Heart right ventricle (tissue), 16 donors: ENCODE measurements around the gene THSD7A. TPM values are rescaled to one million over a fixed set of nuclear protein-coding genes. Genes with fewer than 3 reads are reported as not detected.

Experiments used
- ATAC-seq, 8 donors: fragments of 200-7000 bp; cut with Tn5 transposase; one replicate each; pipeline ENCODE4 v1.9.1; 2020; ENCODE audit warnings: mild to moderate bottlenecking in 8 of 8, moderate library complexity in 8 of 8, moderate number of reproducible peaks in 1 of 8
- DNase-seq, 2 donors: peaks; one replicate each; pipeline ENCODE4 v3.0.0-alpha.2; 2020
- H3K27ac ChIP-seq, 10 donors: fragments of 200-600 bp; sonication (generic) in 2 of 10; one replicate each; pipeline versions ENCODE4 v1.5.0 to v1.8.0; 2020 to 2022; ENCODE audit warnings: mild to moderate bottlenecking in 3 of 10
- H3K27me3 ChIP-seq, 7 donors: fragments of 200-600 bp; one replicate each; pipeline ENCODE4 v1.8.0; 2021 to 2022; ENCODE audit warnings: mild to moderate bottlenecking in 2 of 7
- H3K36me3 ChIP-seq, 9 donors: fragments of 200-600 bp; sonication (generic) in 1 of 9; one replicate each; pipeline versions ENCODE4 v1.5.0 to v1.8.0; 2020 to 2022; ENCODE audit warnings: mild to moderate bottlenecking in 2 of 9
- H3K4me1 ChIP-seq, 9 donors: fragments of 200-600 bp; sonication (generic) in 1 of 9; one replicate each; pipeline versions ENCODE4 v1.5.0 to v1.8.0; 2020 to 2022; ENCODE audit warnings: mild to moderate bottlenecking in 4 of 9
- H3K4me3 ChIP-seq, 10 donors: fragments of 200-600 bp; sonication (generic) in 2 of 10; one replicate each; pipeline versions ENCODE4 v1.5.0 to v1.8.0; 2020 to 2022; ENCODE audit warnings: mild to moderate bottlenecking in 7 of 10, moderate library complexity in 2 of 10
- H3K9me3 ChIP-seq, 11 donors: fragments of 200-600 bp in 10 of 11; sonication (generic) in 2 of 11; one replicate each; pipeline versions ENCODE4 v1.5.0 to v1.8.0; 2013 to 2022; ENCODE audit warnings: mild to moderate bottlenecking in 2 of 11, control low read depth in 1 of 11, moderate library complexity in 1 of 11
- WGBS, 2 donors: extraction: QIAGEN DNeasy Blood & Tissue Kit; methylation state at CpG; one replicate each; pipeline ENCODE4 v1.1.7; 2013; ENCODE audit warnings: inconsistent platforms in 1 of 2; 5-methylcytosine and 5-hydroxymethylcytosine counted together
- intact Hi-C, 10 donors: fragments of 100-400 bp; cut with DNase I; formaldehyde crosslinking; loops; one replicate each; pipeline versions ENCODE4 v1.11.1 to v1.14.2; 2022
- polyA plus RNA-seq, 2 donors: library from polyadenylated mRNA; stranded (reverse); fragments of 200-250 nt; gene quantifications; one replicate each; pipeline ENCODE4 v1.2.3, GENCODE V29; 2013
- total RNA-seq, 10 donors: library from RNA; stranded (reverse); fragmentation: NEBNext Ultra II Directional in 3 of 10; extraction: Animal tissue kit (Norgen Biotek cat#: 25700) in 3 of 10; gene quantifications; one replicate each; pipeline versions ENCODE4 v1.2.1 to v1.2.4, GENCODE V29; 2021 to 2023
- TF ChIP-seq, protein P1 (sequence below), 9 donors: fragments of 200-600 bp; sonication (generic) in 2 of 9; IDR thresholded peaks; one replicate each; pipeline versions ENCODE4 v1.5.0 to v1.8.0; 2021 to 2022; ENCODE audit warnings: antibody characterized with exemption in 9 of 9, mild to moderate bottlenecking in 5 of 9, moderate library complexity in 1 of 9
- donor health status: Arrhythmogenic right ventricular cardiomyopathy.
- donor health status: ischemic (EF 13 %, LVEDD 7.1; RV severe dilation, severe dysfunction).
- donor health status: healthy with polysubstance abuse.
- donor health status: DM: no; HTN: yes; CAD: no.
- donor health status: DM: no; HTN: no; CAD: no.
- donor health status: ischemic (EF 25% LVEDD 6.9; RV normal size, moderate dysfunction).
- donor health status: ischemic (EF 25% LVEDD 5.7; RV mildly dilated, moderate dysfunction).
- donor health status: healthy.
- donor health status: DM: yes; HTN: yes; CAD: no.
- donor health status: Ischemic cardiomyopathy.
- donor health status: ischemic (EF 35%, LVEDD 5.7; RV mildly dilated, moderate dysfunction).
- donor health status: nonischemic (EF 11% LVEDD 7.7; RV severe dilation, severe dysfunction).
- donor health status: DM: yes; HTN: yes; CAD: no.
- donor health status: PGD.
- donor health status: ischemic (EF 29% LVEDD 5.4; RV normal size, mild dysfunction).
- donor health status: nonischemic (EF 23%, LVEDD 6.1; RV moderate dilation, normal function).

The THSD7A gene
- total and polyA plus RNA-seq, 12 donors, result 0.22 to 3.4 (median 1.2) TPM

DNA sequence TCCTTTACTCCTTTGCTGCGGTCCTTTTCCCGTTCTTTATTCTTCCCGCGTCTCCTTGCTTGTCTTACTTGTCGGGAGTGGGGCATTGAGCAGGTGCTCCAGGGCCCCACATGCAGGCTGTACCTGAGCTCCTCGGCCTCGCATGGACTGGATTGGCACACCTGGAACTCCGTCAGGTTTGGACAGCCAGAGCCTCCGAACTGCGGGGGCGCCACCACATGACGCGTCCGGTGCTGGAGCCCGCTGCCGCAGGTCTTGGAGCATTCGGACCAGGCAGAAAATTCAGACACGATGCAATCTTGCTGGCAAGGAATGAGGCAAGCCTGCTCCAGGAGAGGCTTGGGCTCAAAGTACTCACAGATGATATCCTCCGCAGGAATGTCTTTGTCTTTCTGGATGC, 195.7 kb downstream of the THSD7A start:
- ATAC-seq (no peak), DNase-seq (no peak)
- no peak overlapping the region for H3K27ac ChIP-seq
- peaks cover 0 to 7% (median 0%) of the 10 kb centered on the region in 9 donors for H3K4me1 ChIP-seq
- TF ChIP-seq, protein P1, sequence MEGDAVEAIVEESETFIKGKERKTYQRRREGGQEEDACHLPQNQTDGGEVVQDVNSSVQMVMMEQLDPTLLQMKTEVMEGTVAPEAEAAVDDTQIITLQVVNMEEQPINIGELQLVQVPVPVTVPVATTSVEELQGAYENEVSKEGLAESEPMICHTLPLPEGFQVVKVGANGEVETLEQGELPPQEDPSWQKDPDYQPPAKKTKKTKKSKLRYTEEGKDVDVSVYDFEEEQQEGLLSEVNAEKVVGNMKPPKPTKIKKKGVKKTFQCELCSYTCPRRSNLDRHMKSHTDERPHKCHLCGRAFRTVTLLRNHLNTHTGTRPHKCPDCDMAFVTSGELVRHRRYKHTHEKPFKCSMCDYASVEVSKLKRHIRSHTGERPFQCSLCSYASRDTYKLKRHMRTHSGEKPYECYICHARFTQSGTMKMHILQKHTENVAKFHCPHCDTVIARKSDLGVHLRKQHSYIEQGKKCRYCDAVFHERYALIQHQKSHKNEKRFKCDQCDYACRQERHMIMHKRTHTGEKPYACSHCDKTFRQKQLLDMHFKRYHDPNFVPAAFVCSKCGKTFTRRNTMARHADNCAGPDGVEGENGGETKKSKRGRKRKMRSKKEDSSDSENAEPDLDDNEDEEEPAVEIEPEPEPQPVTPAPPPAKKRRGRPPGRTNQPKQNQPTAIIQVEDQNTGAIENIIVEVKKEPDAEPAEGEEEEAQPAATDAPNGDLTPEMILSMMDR (IDR thresholded peaks at IDR 0.05), result no peak
- intact Hi-C loops, result no loop called here
- H3K36me3 ChIP-seq, result no peaks in the 10 kb centered on the region
- WGBS, 2 donors, result 98% methylated on average over 19 of the region's 19 CpGs
- no peaks in the 10 kb centered on the region for H3K27me3 ChIP-seq
- no peaks in the 10 kb centered on the region for H3K9me3 ChIP-seq
- no peak overlapping the region for H3K4me3 ChIP-seq

DNA sequence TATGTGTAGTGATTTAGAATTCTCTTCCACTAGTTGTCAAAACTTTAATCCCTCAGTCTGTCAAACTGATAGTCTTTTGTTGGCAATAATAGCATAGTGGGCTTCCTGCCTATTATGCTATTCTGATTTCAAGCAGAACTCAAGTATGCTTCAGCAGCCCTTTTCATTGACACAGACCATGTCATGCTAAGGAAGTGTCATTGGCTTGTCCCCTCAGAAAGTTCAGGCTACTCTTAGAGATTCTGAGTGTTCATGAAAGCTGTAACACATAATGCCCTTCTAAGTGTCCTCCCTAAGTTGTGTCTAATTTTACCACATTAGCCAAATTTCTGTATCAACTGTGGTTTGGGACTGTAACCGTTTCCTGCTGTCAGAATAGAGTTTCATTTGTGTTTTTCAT, 198.7 kb downstream of the THSD7A start:
- ATAC-seq, result no peak
- Histone ChIP-seq H3K27ac (no peak overlapping the region), H3K4me3 (no peak overlapping the region), H3K4me1 (peaks cover 0 to 24% (median 5%) of the 10 kb centered on the region in 9 donors), H3K27me3 (no peaks in the 10 kb centered on the region), H3K36me3 (no peaks in the 10 kb centered on the region), H3K9me3 (no peaks in the 10 kb centered on the region)
- 67 to 82% methylated on average over 1 of the region's 1 CpG for WGBS, 2 donors
- TF ChIP-seq, protein P1 (IDR thresholded peaks at IDR 0.05), result no peak
- intact Hi-C loops, result no loop called here
- no peak for DNase-seq

DNA sequence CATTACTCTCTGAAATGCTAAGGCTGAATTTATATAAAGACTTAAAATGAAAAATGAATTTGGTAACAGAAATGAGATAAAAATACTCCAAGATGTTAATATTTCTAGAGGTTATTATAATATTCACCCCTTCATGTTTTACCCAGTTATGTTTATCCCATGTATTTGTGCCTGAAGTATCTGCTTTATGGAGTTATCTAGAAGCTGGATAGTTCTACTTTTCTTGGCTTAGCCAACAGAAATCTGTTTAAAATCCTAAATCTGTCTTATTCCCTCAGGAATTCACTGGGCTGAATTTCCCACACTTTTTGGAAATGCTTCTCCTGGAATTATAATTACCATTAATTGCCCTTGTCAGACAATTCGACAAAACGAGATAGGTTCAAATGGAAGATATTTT, 201.6 kb downstream of the THSD7A start:
- peak in 4 of 8 donors; percentile 16 to 71 (median 52) for ATAC-seq
- Histone ChIP-seq H3K4me1 (peaks cover 0 to 34% (median 5%) of the 10 kb centered on the region in 9 donors), H3K4me3 (no peak overlapping the region), H3K9me3 (no peaks in the 10 kb centered on the region), H3K27me3 (no peaks in the 10 kb centered on the region), H3K36me3 (no peaks in the 10 kb centered on the region), H3K27ac (peak overlapping the region in 2 of 10 donors; percentile 45 to 47)
- intact Hi-C loops, result no loop called here
- DNase-seq, result no peak
- WGBS, 2 donors, result 45 to 56% methylated on average over 2 of the region's 2 CpGs
- TF ChIP-seq, protein P1 (IDR thresholded peaks at IDR 0.05), result no peak

DNA sequence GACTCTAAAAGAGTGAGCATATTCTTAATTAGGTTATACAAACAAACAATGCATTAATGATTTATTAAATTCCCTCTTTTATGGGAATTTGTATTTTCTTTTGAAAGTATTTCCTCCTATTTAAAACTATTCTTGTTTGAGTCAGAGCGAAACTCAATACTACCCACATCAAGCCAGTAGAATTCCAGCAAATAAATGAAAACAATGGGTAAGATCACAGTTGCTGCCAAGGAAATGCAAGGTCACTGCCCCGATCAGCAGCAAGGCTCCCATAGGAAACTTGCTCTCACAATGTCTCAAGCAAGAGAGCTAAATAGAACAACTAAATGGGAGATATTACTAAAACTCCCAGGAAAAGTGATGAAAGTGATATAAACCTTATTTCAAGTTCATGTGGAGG, 206.3 kb downstream of the THSD7A start:
- WGBS, 2 donors, result 43 to 61% methylated on average over 2 of the region's 2 CpGs
- H3K27me3 ChIP-seq, result no peaks in the 10 kb centered on the region
- DNase-seq, result peak in 1 of 2 donors; percentile 48
- TF ChIP-seq, protein P1 (IDR thresholded peaks at IDR 0.05), result no peak
- intact Hi-C loops, result no loop called here
- peaks cover 0 to 32% (median under 1%) of the 10 kb centered on the region in 9 donors for H3K4me1 ChIP-seq
- no peak overlapping the region for H3K4me3 ChIP-seq
- peak overlapping the region in 5 of 10 donors; percentile 8 to 68 (median 54) for H3K27ac ChIP-seq
- peak in 7 of 8 donors; percentile 52 to 91 (median 77) for ATAC-seq
- H3K36me3 ChIP-seq, result no peaks in the 10 kb centered on the region
- peaks cover 0 to 12% (median 0%) of the 10 kb centered on the region in 11 donors for H3K9me3 ChIP-seq
